GM12891 (cell line): ENCODE measurements around the gene CCL21.
"Not testable (repeated sequence)": the region's sequence is repeated elsewhere in the genome, so short reads cannot be mapped to it uniquely, and the experiment has no call there.

Source experiments
- POLR2A ChIP-seq: IDR thresholded peaks from 2 replicates; pipeline ENCODE4 v1.6.1; 2011; ENCODE audit warnings: low read depth, low read length, control low read depth
- SPI1 ChIP-seq: IDR thresholded peaks from 2 replicates; pipeline ENCODE4 v1.6.1; 2011; ENCODE audit warnings: low read depth, low read length, control low read depth
- TAF1 ChIP-seq: IDR thresholded peaks from 2 replicates; pipeline ENCODE4 v1.6.1; 2011; ENCODE audit warnings: low read depth, low read length, control low read depth

- TF ChIP-seq TAF1, POLR2A, SPI1: not testable (repeated sequence)
Measured at GRCh38 chr9:34750320-34750719, 40.4 kb upstream of the CCL21 start.
